HCT116 (cell line): ENCODE results near the gene CTSW. TPM values are rescaled to one million over a fixed set of nuclear protein-coding genes. Genes with fewer than 3 reads are reported as not detected.

ENCODE experiments used
- ATAC-seq: fragments of 200-7000 bp; cut with Tn5 transposase; 2 replicates; pipeline ENCODE4 v1.9.1; 2020; ENCODE audit warnings: mild to moderate bottlenecking, moderate library complexity
- BruUV-seq: library from RNA; stranded (reverse); fragments of 400-500 nt; replicated peaks from 2 replicates; lab custom pipeline; 2021; lab: Mats Ljungman, UMichigan
- CTCF ChIA-PET: fragments of 300-600 bp; sonication (Branson Sonifier 250); formaldehyde crosslinking; loops from one replicate; lab custom pipeline; 2021; ENCODE audit warnings: antibody characterized with exemption; lab: Charles Lee
- POLR2A ChIA-PET: fragments of 300-600, 350-600 bp; sonication (Branson Sonifier 250); formaldehyde crosslinking; loops from one replicate; lab custom pipeline; 2021; ENCODE audit warnings: antibody characterized with exemption; lab: Charles Lee
- RAD21 ChIA-PET, 2 experiments: fragments of 300-600 bp; sonication (Branson Sonifier 250); formaldehyde crosslinking; loops; one replicate each; lab custom pipeline; 2023; ENCODE audit warnings: low total read pairs in 2 of 2; ENCODE audit not compliant: uncharacterized antibody in 2 of 2, unreplicated experiment in 2 of 2, low non-redundant PET in 1 of 2; lab: Charles Lee
- DNase-seq: peaks from one replicate; pipeline ENCODE4 v3.0.0-alpha.2; 2010; ENCODE audit warnings: low read depth, low spot score
- H2AFZ ChIP-seq: fragments of 200-600 bp; shearing (Covaris generic), sonication (generic); 2 replicates; pipeline ENCODE4 v1.6.1; 2017; ENCODE audit warnings: low read depth, mixed run types, mixed read lengths, antibody characterized with exemption, low read length; ENCODE audit not compliant: poor library complexity, severe bottlenecking
- H3K27ac ChIP-seq: 2 replicates; pipeline ENCODE4 v1.5.1; 2012; ENCODE audit warnings: low read depth, low read length
- H3K27me3 ChIP-seq: fragments of 200-600 bp; sonication (generic); 2 replicates; pipeline ENCODE4 v1.6.1; 2016; ENCODE audit warnings: mixed run types, low read length, mixed read lengths; ENCODE audit not compliant: insufficient read depth
- H3K36me3 ChIP-seq, 2 experiments: fragments of 200-500 bp in 1 of 2; fragments of 200-600 bp in 1 of 2; sonication (Bioruptor generic) in 1 of 2; sonication (generic) in 1 of 2; 2 replicates each; pipeline versions ENCODE4 v1.5.1 to v1.6.1; 2014 to 2016; ENCODE audit warnings: low read length in 2 of 2, inconsistent platforms in 1 of 2, mixed read lengths in 1 of 2, mixed run types in 1 of 2; ENCODE audit not compliant: insufficient read depth in 2 of 2, control insufficient read depth in 1 of 2
- H3K4me1 ChIP-seq, 2 experiments: fragments of 200-600 bp in 1 of 2; sonication (generic) in 1 of 2; 2 replicates each; pipeline versions ENCODE4 v1.5.1 to v1.6.1; 2012 to 2017; ENCODE audit warnings: low read length in 2 of 2, inconsistent platforms in 1 of 2, mild to moderate bottlenecking in 1 of 2, mixed read lengths in 1 of 2, mixed run types in 1 of 2, moderate library complexity in 1 of 2; ENCODE audit not compliant: insufficient read depth in 2 of 2, control insufficient read depth in 1 of 2
- H3K4me2 ChIP-seq: fragments of 200-600 bp; sonication (generic); 2 replicates; pipeline ENCODE4 v1.6.1; 2017; ENCODE audit warnings: mixed run types, low read length, mixed read lengths
- H3K4me3 ChIP-seq, 2 experiments: fragments of 200-600 bp in 1 of 2; sonication (generic) in 1 of 2; replicated peaks in 1 of 2; 2 replicates each; pipeline ENCODE4 v1.5.1; 2011 to 2016; ENCODE audit warnings: low read length in 2 of 2, control low read depth in 1 of 2, low read depth in 1 of 2, mild to moderate bottlenecking in 1 of 2, mixed read lengths in 1 of 2, mixed run types in 1 of 2
- H3K79me2 ChIP-seq: fragments of 200-600 bp; sonication (generic); 2 replicates; pipeline ENCODE4 v1.6.1; 2017; ENCODE audit warnings: mild to moderate bottlenecking, mixed run types, low read length, moderate library complexity, mixed read lengths; ENCODE audit not compliant: insufficient read depth
- H3K9ac ChIP-seq: fragments of 200-600 bp; sonication (generic); 2 replicates; pipeline ENCODE4 v1.6.1; 2016; ENCODE audit warnings: low read length, mixed read lengths
- H3K9me2 ChIP-seq: fragments of 200-600 bp; sonication (generic), shearing (Covaris generic); 2 replicates; pipeline ENCODE4 v1.6.1; 2017; ENCODE audit warnings: mixed run types, mild to moderate bottlenecking, moderate library complexity; ENCODE audit not compliant: insufficient read depth
- H3K9me3 ChIP-seq, 2 experiments: fragments of 200-500 bp in 1 of 2; fragments of 200-600 bp in 1 of 2; sonication (Bioruptor generic) in 1 of 2; sonication (generic) in 1 of 2; 2 replicates each; pipeline ENCODE4 v1.6.1; 2014 to 2017; ENCODE audit warnings: low read length in 2 of 2, mixed read lengths in 2 of 2, inconsistent platforms in 1 of 2, low read depth in 1 of 2, mild to moderate bottlenecking in 1 of 2, mixed run types in 1 of 2, moderate library complexity in 1 of 2; ENCODE audit not compliant: control insufficient read depth in 1 of 2, insufficient read depth in 1 of 2
- H4K20me1 ChIP-seq: fragments of 200-600 bp; sonication (generic), shearing (Covaris generic); 2 replicates; pipeline ENCODE4 v1.6.1; 2017; ENCODE audit warnings: mixed run types, mild to moderate bottlenecking, moderate library complexity; ENCODE audit not compliant: insufficient read depth
- POLR2A ChIP-seq: IDR thresholded peaks from 2 replicates; pipeline ENCODE4 v1.7.0; 2011; ENCODE audit warnings: borderline replicate concordance; ENCODE audit not compliant: insufficient read depth, insufficient read length; ENCODE audit errors: extremely low read depth
- POLR2AphosphoS5 ChIP-seq: IDR thresholded peaks from 2 replicates; pipeline ENCODE4 v1.6.1; 2011; ENCODE audit warnings: mild to moderate bottlenecking, low read depth, low read length, moderate library complexity
- ZFX ChIP-seq: fragments of 450-650 bp; IDR thresholded peaks from 2 replicates; pipeline ENCODE4 v1.6.1; 2017
- intact Hi-C: fragments of 100-400 bp; cut with micrococcal nuclease; formaldehyde crosslinking; loops from 2 replicates; pipeline ENCODE4 v1.10.0; 2022
- total RNA-seq: library from RNA; stranded (reverse); gene quantifications from one replicate; pipeline ENCODE4 v1.2.1, GENCODE V29; 2021; ENCODE audit not compliant: unreplicated experiment
- TF ChIP-seq, protein P1 (sequence below): IDR thresholded peaks from 2 replicates; pipeline ENCODE4 v1.6.1; 2011; ENCODE audit warnings: mild to moderate bottlenecking, low read length, moderate library complexity; ENCODE audit not compliant: insufficient replicate concordance; ENCODE audit errors: extremely low read depth

Gene CTSW
- total RNA-seq, 1 experiment from 2014 or later, result not detected

DNA sequence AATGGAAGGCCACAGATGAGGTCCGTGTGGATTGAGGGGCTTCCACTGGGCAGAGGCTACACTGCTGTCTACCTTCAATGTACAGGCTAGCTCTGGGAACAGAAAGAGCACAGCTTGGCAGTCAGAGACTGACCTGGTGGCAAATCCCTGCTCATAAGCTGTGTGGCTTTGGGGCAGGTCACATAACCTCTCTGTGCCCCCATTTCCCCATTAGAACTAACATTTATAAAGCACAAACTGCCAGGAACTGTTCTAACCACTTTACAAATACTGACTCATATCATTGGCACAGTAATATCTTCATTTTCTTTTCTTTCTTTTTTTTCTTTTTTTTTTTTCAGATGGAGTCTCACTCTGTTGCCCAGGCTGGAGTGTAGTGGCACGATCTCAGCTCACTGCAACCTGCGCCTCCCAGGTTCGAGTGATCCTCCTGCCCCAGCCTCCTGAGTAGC, 17.4 kb downstream of the CTSW start:
- BruUV-seq, result no TSS peak
- ChIA-PET CTCF (interaction anchor here (1.0 kb wide), 1 partner anchor 9 kb away, joined by 3 read pairs; the partner anchor contains the start of gene FIBP), POLR2A (interaction anchor here (1.4 to 10.9 kb wide), 4 partner anchors 7 to 18 kb away, joined by 4 to 124 read pairs (median 15); partner anchors contain the start of genes CCDC85B and FIBP), RAD21 (no interaction called here)
- DNase-seq, result no peak
- Histone ChIP-seq H3K4me1 (peaks cover 26 to 79% of the 10 kb centered on the region in 2 experiments), H2AFZ (no peak overlapping the region), H3K27me3 (no peaks in the 10 kb centered on the region), H3K9ac (peak overlapping the region; percentile 99), H3K27ac (peak overlapping the region; percentile 99), H3K9me2 (no peaks in the 10 kb centered on the region), H3K4me3 (peak overlapping the region in 1 of 2 experiments; percentile 90; a peak in 1 of 4 replicates), H3K36me3 (peaks cover 10 to 52% of the 10 kb centered on the region in 2 experiments; a peak in 3 of 4 replicates), H3K79me2 (peaks cover 86% of the 10 kb centered on the region), H3K4me2 (peak overlapping the region; percentile 71), H4K20me1 (peaks cover 31% of the 10 kb centered on the region; the same call in 1 of the 2 replicates), H3K9me3 (no peaks in the 10 kb centered on the region)
- TF ChIP-seq, protein P1, sequence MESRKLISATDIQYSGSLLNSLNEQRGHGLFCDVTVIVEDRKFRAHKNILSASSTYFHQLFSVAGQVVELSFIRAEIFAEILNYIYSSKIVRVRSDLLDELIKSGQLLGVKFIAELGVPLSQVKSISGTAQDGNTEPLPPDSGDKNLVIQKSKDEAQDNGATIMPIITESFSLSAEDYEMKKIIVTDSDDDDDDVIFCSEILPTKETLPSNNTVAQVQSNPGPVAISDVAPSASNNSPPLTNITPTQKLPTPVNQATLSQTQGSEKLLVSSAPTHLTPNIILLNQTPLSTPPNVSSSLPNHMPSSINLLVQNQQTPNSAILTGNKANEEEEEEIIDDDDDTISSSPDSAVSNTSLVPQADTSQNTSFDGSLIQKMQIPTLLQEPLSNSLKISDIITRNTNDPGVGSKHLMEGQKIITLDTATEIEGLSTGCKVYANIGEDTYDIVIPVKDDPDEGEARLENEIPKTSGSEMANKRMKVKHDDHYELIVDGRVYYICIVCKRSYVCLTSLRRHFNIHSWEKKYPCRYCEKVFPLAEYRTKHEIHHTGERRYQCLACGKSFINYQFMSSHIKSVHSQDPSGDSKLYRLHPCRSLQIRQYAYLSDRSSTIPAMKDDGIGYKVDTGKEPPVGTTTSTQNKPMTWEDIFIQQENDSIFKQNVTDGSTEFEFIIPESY, result no peak
- peak; percentile 11; the same call in 1 of the 2 replicates for TF ChIP-seq POLR2AphosphoS5
- ATAC-seq, result no peak
- intact Hi-C loops, result no loop called here

DNA sequence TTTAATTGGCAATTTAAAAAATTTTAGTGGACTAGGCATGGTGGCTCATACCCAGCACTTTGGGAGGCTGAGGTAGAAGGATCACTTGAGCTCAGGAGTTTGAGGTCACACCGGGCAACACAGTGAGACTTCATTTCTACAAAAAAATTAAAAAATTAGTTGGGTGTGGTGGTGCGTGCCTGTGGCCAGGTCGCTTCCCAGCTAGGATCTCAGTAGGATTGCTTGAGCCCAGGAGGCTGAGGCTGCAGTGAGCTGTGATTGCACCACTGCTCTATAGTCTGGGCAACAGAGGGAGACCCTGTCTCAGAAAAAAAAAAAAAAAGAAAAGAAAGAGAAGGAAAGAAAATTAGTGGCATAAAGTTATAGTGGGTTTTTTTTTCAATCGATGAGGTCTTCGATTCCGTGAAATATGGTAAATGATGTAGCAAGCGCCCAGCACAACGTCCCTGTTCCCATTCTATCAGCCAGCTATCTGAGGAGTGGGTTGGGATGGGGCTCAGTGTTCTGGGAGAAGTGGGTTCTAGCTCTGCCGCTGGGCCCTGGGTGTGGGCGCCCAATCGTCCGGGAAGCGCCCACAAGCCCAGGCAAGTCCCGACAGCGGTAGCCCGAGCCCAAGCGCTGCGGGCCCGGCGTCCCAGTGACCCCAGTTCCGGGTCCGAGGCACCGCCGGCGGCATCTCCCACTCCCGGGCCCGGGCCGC, 19.2 kb downstream of the CTSW start:
- ChIA-PET POLR2A (interaction anchor here (0.6 to 10.9 kb wide), 7 partner anchors 8 to 324 kb away, joined by 3 to 124 read pairs (median 5); partner anchors contain the start of genes CCDC85B and FIBP), CTCF (interaction anchor here (1.6 kb wide), 1 partner anchor 39 kb away, joined by 4 read pairs; no protein-coding TSS in a partner anchor), RAD21 (interaction anchor here in 1 of 2 experiments (0.7 kb wide), 1 partner anchor 48 kb away, joined by 5 read pairs; no protein-coding TSS in a partner anchor)
- Histone ChIP-seq H3K79me2 (peaks cover 72% of the 10 kb centered on the region), H3K4me1 (peaks cover 44 to 80% of the 10 kb centered on the region in 2 experiments), H3K9ac (peak overlapping the region; percentile 99), H3K27me3 (no peaks in the 10 kb centered on the region), H3K4me3 (peak overlapping the region; percentile 90 to 98), H3K36me3 (peaks cover 10 to 46% of the 10 kb centered on the region in 2 experiments; a peak in 3 of 4 replicates), H3K4me2 (peak overlapping the region; percentile 71), H3K27ac (peak overlapping the region; percentile 99), H3K9me3 (no peaks in the 10 kb centered on the region), H4K20me1 (peaks cover 31% of the 10 kb centered on the region; the same call in 1 of the 2 replicates), H3K9me2 (no peaks in the 10 kb centered on the region), H2AFZ (no peak overlapping the region)
- TF ChIP-seq ZFX (peak; percentile 50; the same call in 1 of the 2 replicates), POLR2A (no peak), POLR2AphosphoS5 (no peak)
- no peak for DNase-seq
- intact Hi-C loops, result no loop called here
- ATAC-seq, result no peak
- BruUV-seq, result TSS peak; percentile 37
